ENCODE results near the gene GADD45A. TPM values are rescaled to one million over a fixed set of nuclear protein-coding genes. Genes with fewer than 3 reads are reported as not detected.

Gene GADD45A
- total RNA-seq (10 to 100 TPM in 6 of 9 donors, 1 to 10 TPM in 3; 5.3 to 26.9 (median 11.9) TPM), polyA plus RNA-seq (10 to 100 TPM in 2 of 3 donors, 1 to 10 TPM in 1; 9.2 to 20.9 (median 19.6) TPM)
- long read RNA-seq, donor 1, transcript GADD45A-202 (4 exons, 1,496 nt), result major isoform, 10 of 10 reads
- long read RNA-seq, donor 1, partial matches to known transcripts, result 0 of 10 reads
- long read RNA-seq, donor 1, other reads (novel, unspliced or antisense), result 0 of 10 reads
- long read RNA-seq, donor 2, transcript GADD45A-202 (4 exons, 1,496 nt), result major isoform, 18 of 18 reads
- long read RNA-seq, donor 2, partial matches to known transcripts, result 0 of 18 reads
- long read RNA-seq, donor 2, other reads (novel, unspliced or antisense), result 0 of 18 reads
- long read RNA-seq, donor 3, partial matches to known transcripts, result 8 of 13 reads
- long read RNA-seq, donor 3, other reads (novel, unspliced or antisense), result 0 of 13 reads
- long read RNA-seq, donor 4, partial matches to known transcripts, result 0 of 4 reads
- long read RNA-seq, donor 4, other reads (novel, unspliced or antisense), result 2 of 4 reads
- long read RNA-seq, donor 5, transcript GADD45A-202 (4 exons, 1,496 nt), result major isoform, 20 of 22 reads
- long read RNA-seq, donor 5, partial matches to known transcripts, result 1 of 22 reads
- long read RNA-seq, donor 5, other reads (novel, unspliced or antisense), result 1 of 22 reads
- long read RNA-seq, donor 6, transcript GADD45A-202 (4 exons, 1,496 nt), result major isoform, 6 of 8 reads
- long read RNA-seq, donor 6, partial matches to known transcripts, result 1 of 8 reads
- long read RNA-seq, donor 6, other reads (novel, unspliced or antisense), result 1 of 8 reads
- long read RNA-seq, donor 7, transcript GADD45A-202 (4 exons, 1,496 nt), result major isoform, 5 of 5 reads
- long read RNA-seq, donor 7, partial matches to known transcripts, result 0 of 5 reads
- long read RNA-seq, donor 7, other reads (novel, unspliced or antisense), result 0 of 5 reads
- long read RNA-seq, donor 8, transcript GADD45A-202 (4 exons, 1,496 nt), result major isoform, 17 of 23 reads
- long read RNA-seq, donor 8, partial matches to known transcripts, result 6 of 23 reads
- long read RNA-seq, donor 8, other reads (novel, unspliced or antisense), result 0 of 23 reads
- long read RNA-seq, donor 9, transcript GADD45A-202 (4 exons, 1,496 nt), result major isoform, 13 of 13 reads
- long read RNA-seq, donor 9, partial matches to known transcripts, result 0 of 13 reads
- long read RNA-seq, donor 9, other reads (novel, unspliced or antisense), result 0 of 13 reads
- long read RNA-seq, donor 10, transcript GADD45A-202 (4 exons, 1,496 nt), result major isoform, 19 of 19 reads
- long read RNA-seq, donor 10, partial matches to known transcripts, result 0 of 19 reads
- long read RNA-seq, donor 10, other reads (novel, unspliced or antisense), result 0 of 19 reads

DNA sequence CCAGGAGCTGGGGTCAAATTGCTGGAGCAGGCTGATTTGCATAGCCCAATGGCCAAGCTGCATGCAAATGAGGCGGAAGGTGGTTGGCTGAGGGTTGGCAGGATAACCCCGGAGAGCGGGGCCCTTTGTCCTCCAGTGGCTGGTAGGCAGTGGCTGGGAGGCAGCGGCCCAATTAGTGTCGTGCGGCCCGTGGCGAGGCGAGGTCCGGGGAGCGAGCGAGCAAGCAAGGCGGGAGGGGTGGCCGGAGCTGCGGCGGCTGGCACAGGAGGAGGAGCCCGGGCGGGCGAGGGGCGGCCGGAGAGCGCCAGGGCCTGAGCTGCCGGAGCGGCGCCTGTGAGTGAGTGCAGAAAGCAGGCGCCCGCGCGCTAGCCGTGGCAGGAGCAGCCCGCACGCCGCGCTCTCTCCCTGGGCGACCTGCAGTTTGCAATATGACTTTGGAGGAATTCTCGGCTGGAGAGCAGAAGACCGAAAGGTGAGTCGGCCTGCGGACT is at the start of gene GADD45A:
GADD45A (plus strand) TSS at position 135 of the 491 bp plus-strand sequence; CDS start at position 429, 294 bp downstream.
- WGBS, 4 donors, result 0% methylated on average over 2 to 39 of the region's 39 CpGs
- DNase-seq, result peak; percentile 98 to 100 (median 99)
- Histone ChIP-seq H3K27ac (peak within 1 kb of the TSS; percentile 90 to 97 (median 93)), H3K9me3 (replicated peaks in 1 of 3) (no peaks in the 10 kb centered on the region), H3K4me3 (peak within 1 kb of the TSS; percentile 19 to 64 (median 46)), H3K27me3 (no peaks in the 10 kb centered on the region), H3K36me3 (replicated peaks in 1 of 2) (peaks cover 0 to 6% of the 10 kb centered on the region in 2 donors), H3K4me1 (replicated peaks in 1 of 2) (peaks cover 12 to 27% of the 10 kb centered on the region in 2 donors)
- intact Hi-C loops (cut with DNase I), result loop anchor here (5.0 to 10.0 kb wide), 2 partner anchors 120 to 147 kb away; partner anchors contain the start of gene GNG12 (in 1 of the 2)
- TF ChIP-seq POLR2A (IDR thresholded peaks at IDR 0.05) (peak; percentile 96 to 100), CTCF (IDR thresholded peaks at IDR 0.05) (no peak)

DNA sequence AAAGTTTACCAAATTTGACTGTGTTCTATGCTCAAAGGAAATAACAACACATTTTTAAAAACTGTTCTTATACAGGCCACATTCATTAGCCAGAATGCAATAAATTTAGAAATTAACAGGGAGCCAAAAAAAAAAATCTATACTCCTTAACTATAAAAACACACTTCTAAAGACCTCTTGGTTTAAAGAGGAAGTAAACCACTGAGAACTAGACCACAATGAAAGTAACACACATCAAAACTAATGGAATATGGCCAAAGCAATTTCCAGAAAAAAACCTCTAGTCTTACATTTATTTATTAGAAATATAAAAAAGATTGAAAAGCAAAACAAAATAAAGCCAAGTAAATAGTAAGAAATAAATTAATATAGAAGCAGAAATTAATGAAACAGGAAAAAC is 48.9 kb upstream of the GADD45A start:
- Histone ChIP-seq H3K4me1 (replicated peaks in 1 of 2) (no peaks in the 10 kb centered on the region), H3K4me3 (no peak overlapping the region), H3K36me3 (replicated peaks in 1 of 2) (no peaks in the 10 kb centered on the region), H3K9me3 (replicated peaks in 1 of 3) (no peaks in the 10 kb centered on the region), H3K27me3 (no peaks in the 10 kb centered on the region), H3K27ac (no peak overlapping the region)
- TF ChIP-seq CTCF (IDR thresholded peaks at IDR 0.05) (no peak), POLR2A (IDR thresholded peaks at IDR 0.05) (no peak)
- intact Hi-C loops (cut with DNase I), result no loop called here
- DNase-seq, result no peak

DNA sequence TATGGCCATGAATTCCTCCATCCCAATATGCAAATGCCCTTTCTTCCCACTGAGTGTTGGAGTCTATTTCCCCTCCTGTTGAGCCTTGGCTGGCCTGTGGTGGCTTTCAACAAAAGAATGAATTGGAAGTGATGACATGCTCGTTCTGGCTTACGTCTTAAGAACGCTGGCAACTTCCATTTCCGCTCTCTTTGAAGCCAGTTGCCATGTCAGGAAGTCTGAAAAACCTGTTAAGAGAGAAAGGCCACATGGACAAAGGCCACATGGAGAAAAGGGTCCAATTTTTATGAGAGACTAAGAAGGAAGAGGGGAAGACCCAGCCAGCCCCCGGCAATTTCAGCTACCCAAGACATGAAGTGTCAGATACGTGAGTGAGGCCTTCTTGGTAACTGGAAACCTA is 45.6 kb upstream of the GADD45A start:
- WGBS, 4 donors, result 89 to 95% (median 93%) methylated on average over 6 of the region's 6 CpGs
- Histone ChIP-seq H3K27me3 (no peaks in the 10 kb centered on the region), H3K4me3 (no peak overlapping the region), H3K4me1 (replicated peaks in 1 of 2) (no peaks in the 10 kb centered on the region), H3K9me3 (replicated peaks in 1 of 3) (no peaks in the 10 kb centered on the region), H3K36me3 (replicated peaks in 1 of 2) (no peaks in the 10 kb centered on the region), H3K27ac (no peak overlapping the region)
- no peak for TF ChIP-seq POLR2A (IDR thresholded peaks at IDR 0.05)
- TF ChIP-seq CTCF (IDR thresholded peaks at IDR 0.05), result no peak
- intact Hi-C loops (cut with DNase I), result no loop called here
- DNase-seq, result no peak
